K562 (cell line): Measurements from ENCODE around the gene BAG1. TPM values are rescaled to one million over a fixed set of nuclear protein-coding genes. Genes with fewer than 3 reads are reported as not detected.

Source experiments
- ZZZ3 ChIP-seq: fragments of 450-650 bp; IDR thresholded peaks from 2 replicates; pipeline ENCODE4 v1.6.1; 2016; ENCODE audit warnings: antibody characterized with exemption, mild to moderate bottlenecking, moderate library complexity
- polyA plus RNA-seq, 8 experiments: library from polyadenylated mRNA; depleted of rRNA in 4 of 8; stranded (reverse) in 5 of 8; unstranded in 3 of 8; fragments of >200 nt; fragmentation: Nextera tagmentation in 2 of 8; fragmentation: Illumina TruSeq in 1 of 8; extraction: Ambion mirVana in 2 of 8; extraction: Trizol in 1 of 8; gene quantifications; 2 replicates each; pipeline versions ENCODE4 v1.2.1 to v1.2.3, GENCODE V29; 2011 to 2014; ENCODE audit warnings: inconsistent platforms in 1 of 8, missing spikeins in 1 of 8
- total RNA-seq, 7 experiments: library from RNA; depleted of rRNA in 6 of 7; stranded (reverse); fragments of >200 nt in 6 of 7; fragmentation: Illumina TruSeq in 2 of 7; extraction: Trizol in 2 of 7; gene quantifications; 2 replicates each; pipeline versions ENCODE4 v1.2.1 to v1.2.3, GENCODE V29; 2011 to 2021; ENCODE audit warnings: low replicate concordance in 1 of 7
- TF ChIP-seq, protein P1 (sequence below): sonication (generic); formaldehyde crosslinking; IDR thresholded peaks from 2 replicates; pipeline ENCODE4 v1.8.0; 2023; ENCODE audit warnings: missing genetic modification reagents, mild to moderate bottlenecking, borderline replicate concordance
- TF ChIP-seq, protein P2 (sequence below), 2 experiments: fragments of 450-650 bp; IDR thresholded peaks; 2 replicates each; pipeline ENCODE4 v1.6.1; 2018; ENCODE audit warnings: mild to moderate bottlenecking in 2 of 2, low read depth in 1 of 2; ENCODE audit not compliant: partially characterized antibody in 2 of 2

Gene BAG1
- total and polyA plus RNA-seq, 9 of the 15 experiments (the other 6 are each of a cell fraction or from before 2014, with no cell fraction given) = 9.7 to 106 (median 56.9) TPM

DNA sequence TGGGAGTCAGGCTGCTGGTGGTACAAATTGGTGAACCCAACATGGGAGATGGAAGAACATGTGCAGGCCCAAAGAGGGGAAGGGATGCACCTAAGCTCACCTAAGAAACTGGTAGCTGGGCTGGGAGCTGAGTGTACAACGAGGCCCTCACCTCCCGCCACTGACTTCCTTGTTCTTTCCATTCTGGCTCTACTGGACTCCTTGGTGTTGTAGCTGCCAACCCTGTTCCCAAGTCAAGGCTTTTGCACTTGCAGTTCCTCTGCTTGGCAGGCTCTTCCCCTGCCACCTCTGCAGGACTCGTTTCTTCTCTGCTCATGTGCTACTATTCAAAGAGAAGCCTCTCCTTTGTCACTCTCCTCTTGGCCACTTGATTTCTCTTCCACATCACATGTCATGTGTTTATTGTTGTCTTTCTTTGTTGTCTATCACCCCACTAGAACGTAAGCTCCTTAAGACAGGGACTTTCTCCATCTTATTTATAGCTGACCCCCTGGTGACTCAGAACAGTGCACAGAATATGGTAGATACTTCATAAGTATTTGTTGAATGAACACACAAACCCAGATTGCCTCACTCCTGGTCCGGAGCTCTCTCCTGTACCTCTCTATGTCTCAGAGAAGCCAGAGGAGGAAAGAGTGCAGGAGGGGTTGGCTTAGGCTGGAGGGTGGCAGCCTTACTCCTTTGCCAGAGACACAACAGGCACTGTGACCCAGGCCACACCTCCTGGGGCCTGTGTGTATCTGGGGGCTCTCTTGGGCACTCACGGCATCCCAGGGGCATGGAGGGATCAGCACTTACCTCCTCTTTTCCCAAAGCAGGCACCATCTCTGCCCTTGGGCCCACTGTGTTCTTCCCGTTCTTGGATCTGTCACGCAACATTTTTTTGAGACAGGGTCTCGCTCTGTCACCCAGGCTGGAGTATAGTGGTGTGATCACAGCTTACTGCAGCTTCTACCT, 29.7 kb downstream of the BAG1 start (continued):
- TF ChIP-seq, protein P1, sequence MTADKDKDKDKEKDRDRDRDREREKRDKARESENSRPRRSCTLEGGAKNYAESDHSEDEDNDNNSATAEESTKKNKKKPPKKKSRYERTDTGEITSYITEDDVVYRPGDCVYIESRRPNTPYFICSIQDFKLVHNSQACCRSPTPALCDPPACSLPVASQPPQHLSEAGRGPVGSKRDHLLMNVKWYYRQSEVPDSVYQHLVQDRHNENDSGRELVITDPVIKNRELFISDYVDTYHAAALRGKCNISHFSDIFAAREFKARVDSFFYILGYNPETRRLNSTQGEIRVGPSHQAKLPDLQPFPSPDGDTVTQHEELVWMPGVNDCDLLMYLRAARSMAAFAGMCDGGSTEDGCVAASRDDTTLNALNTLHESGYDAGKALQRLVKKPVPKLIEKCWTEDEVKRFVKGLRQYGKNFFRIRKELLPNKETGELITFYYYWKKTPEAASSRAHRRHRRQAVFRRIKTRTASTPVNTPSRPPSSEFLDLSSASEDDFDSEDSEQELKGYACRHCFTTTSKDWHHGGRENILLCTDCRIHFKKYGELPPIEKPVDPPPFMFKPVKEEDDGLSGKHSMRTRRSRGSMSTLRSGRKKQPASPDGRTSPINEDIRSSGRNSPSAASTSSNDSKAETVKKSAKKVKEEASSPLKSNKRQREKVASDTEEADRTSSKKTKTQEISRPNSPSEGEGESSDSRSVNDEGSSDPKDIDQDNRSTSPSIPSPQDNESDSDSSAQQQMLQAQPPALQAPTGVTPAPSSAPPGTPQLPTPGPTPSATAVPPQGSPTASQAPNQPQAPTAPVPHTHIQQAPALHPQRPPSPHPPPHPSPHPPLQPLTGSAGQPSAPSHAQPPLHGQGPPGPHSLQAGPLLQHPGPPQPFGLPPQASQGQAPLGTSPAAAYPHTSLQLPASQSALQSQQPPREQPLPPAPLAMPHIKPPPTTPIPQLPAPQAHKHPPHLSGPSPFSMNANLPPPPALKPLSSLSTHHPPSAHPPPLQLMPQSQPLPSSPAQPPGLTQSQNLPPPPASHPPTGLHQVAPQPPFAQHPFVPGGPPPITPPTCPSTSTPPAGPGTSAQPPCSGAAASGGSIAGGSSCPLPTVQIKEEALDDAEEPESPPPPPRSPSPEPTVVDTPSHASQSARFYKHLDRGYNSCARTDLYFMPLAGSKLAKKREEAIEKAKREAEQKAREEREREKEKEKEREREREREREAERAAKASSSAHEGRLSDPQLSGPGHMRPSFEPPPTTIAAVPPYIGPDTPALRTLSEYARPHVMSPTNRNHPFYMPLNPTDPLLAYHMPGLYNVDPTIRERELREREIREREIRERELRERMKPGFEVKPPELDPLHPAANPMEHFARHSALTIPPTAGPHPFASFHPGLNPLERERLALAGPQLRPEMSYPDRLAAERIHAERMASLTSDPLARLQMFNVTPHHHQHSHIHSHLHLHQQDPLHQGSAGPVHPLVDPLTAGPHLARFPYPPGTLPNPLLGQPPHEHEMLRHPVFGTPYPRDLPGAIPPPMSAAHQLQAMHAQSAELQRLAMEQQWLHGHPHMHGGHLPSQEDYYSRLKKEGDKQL (CRISPR knock-in tag) = no peak
- TF ChIP-seq, protein P2, sequence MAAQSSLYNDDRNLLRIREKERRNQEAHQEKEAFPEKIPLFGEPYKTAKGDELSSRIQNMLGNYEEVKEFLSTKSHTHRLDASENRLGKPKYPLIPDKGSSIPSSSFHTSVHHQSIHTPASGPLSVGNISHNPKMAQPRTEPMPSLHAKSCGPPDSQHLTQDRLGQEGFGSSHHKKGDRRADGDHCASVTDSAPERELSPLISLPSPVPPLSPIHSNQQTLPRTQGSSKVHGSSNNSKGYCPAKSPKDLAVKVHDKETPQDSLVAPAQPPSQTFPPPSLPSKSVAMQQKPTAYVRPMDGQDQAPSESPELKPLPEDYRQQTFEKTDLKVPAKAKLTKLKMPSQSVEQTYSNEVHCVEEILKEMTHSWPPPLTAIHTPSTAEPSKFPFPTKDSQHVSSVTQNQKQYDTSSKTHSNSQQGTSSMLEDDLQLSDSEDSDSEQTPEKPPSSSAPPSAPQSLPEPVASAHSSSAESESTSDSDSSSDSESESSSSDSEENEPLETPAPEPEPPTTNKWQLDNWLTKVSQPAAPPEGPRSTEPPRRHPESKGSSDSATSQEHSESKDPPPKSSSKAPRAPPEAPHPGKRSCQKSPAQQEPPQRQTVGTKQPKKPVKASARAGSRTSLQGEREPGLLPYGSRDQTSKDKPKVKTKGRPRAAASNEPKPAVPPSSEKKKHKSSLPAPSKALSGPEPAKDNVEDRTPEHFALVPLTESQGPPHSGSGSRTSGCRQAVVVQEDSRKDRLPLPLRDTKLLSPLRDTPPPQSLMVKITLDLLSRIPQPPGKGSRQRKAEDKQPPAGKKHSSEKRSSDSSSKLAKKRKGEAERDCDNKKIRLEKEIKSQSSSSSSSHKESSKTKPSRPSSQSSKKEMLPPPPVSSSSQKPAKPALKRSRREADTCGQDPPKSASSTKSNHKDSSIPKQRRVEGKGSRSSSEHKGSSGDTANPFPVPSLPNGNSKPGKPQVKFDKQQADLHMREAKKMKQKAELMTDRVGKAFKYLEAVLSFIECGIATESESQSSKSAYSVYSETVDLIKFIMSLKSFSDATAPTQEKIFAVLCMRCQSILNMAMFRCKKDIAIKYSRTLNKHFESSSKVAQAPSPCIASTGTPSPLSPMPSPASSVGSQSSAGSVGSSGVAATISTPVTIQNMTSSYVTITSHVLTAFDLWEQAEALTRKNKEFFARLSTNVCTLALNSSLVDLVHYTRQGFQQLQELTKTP (IDR thresholded peaks at IDR 0.05; ENCODE audit: low read depth in 1 of 2, partially characterized antibody in 2 of 2) = no peak
- TF ChIP-seq ZZZ3 = no peak
- TF ChIP-seq, all 486 proteins: peak for 0
